NB4 (cell line): ENCODE data around the gene XIRP1.

ENCODE experiments used
- DNase-seq: peaks from one replicate; pipeline ENCODE4 v3.0.0; 2010; ENCODE audit warnings: low read depth
- H3K4me3 ChIP-seq: one replicate; pipeline ENCODE4 v1.5.1; 2011; ENCODE audit warnings: mild to moderate bottlenecking, low read depth, low read length, moderate library complexity
- CTCF ChIP-seq: IDR thresholded peaks from one replicate; pipeline ENCODE4 v1.5.1; 2012; ENCODE audit warnings: low read depth, low read length
- MAX ChIP-seq: IDR thresholded peaks from 2 replicates; pipeline ENCODE4 v1.6.1; 2011; ENCODE audit warnings: low read depth, low read length
- MYC ChIP-seq: IDR thresholded peaks from 2 replicates; pipeline ENCODE4 v1.6.1; 2011; ENCODE audit warnings: low read depth, low read length
- POLR2A ChIP-seq: IDR thresholded peaks from 2 replicates; pipeline ENCODE4 v1.6.1; 2011; ENCODE audit warnings: mild to moderate bottlenecking; ENCODE audit not compliant: insufficient read length; ENCODE audit errors: extremely low read depth

The XIRP1 gene

GRCh38 chr3:39137991-39138803 is 54.2 kb downstream of the XIRP1 start:
- TF ChIP-seq MYC (no peak), CTCF (no peak), MAX (no peak), POLR2A (no peak)
- DNase-seq = no peak
- H3K4me3 ChIP-seq = no peak overlapping the region

GRCh38 chr3:39137435-39137936 is 54.9 kb downstream of the XIRP1 start:
- H3K4me3 ChIP-seq = no peak overlapping the region
- DNase-seq = no peak
- TF ChIP-seq MYC (no peak), POLR2A (no peak), MAX (no peak), CTCF (no peak)

DNA sequence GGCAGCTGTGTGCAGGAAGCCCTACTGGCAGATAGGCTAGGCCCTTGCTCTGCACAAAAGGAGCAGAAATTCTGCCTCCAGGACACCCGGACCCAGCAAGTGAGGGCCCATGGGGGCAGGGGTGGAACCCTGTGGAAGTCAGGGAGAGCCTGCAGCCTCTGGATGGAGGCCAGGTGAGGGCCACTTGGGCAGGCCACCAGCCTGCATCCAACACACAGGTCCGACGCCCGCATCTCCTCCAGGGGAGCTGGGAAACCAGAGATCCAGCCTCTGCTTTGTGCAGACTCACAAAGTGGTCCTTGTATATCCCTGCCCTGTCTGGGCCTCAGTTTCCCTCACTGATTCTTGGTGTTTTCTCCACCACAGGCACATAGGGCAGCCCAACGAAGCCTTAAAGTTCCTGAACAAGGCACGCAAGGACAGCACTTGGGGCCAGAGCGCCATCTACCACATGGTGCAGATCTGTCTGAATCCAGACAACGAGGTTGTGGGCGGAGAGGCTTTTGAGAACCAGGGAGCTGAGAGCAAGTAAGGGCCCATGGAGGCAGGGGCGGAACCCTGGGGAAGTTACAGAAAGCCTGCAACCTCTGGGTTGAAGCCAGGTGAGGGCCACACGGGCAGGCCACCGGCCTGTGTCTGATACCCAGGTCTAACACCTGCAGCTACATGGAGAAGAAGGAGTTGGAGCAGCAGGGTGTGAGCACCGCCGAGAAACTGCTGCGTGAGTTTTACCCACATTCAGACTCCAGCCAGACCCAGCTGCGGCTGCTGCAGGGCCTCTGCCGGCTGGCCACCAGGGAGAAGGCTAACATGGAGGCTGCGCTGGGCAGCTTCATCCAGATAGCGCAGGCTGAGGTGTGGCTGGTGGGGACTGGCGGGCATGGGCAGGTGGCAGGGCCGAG is 55.6 kb downstream of the XIRP1 start:
- no peak overlapping the region for H3K4me3 ChIP-seq
- no peak for DNase-seq
- TF ChIP-seq MAX (no peak), POLR2A (no peak), MYC (no peak), CTCF (no peak)

- TF ChIP-seq MAX (no peak), MYC (no peak), POLR2A (no peak), CTCF (no peak)
- DNase-seq = no peak
- H3K4me3 ChIP-seq = no peak overlapping the region
These were observed 57.1 kb downstream of the XIRP1 start for GRCh38 chr3:39135170-39135805.

DNA sequence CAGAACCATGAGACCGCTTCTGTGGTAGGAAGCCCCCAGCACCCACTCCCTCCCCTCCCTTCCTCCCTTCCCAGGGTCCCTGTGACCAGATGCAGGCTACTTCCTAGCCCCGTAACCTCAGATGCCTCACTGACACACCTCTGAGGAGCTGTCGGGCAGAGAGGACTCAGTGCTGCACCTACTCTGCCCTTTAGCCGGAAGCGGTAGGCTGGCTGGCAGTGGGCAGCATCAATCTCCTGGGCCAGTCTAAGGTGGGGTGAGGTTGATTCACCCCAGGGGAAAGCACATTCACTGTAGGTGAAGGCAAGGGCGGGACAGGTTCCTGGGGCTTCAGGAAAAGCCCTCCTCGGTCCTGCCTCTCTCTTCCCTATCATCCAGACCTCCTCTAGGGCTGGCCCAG is 58.1 kb downstream of the XIRP1 start:
- no peak for TF ChIP-seq MAX
- TF ChIP-seq POLR2A = no peak
- no peak for TF ChIP-seq MYC
- no peak for TF ChIP-seq CTCF
- H3K4me3 ChIP-seq = no peak overlapping the region
- no peak for DNase-seq
